Stimulated activated CD8-positive, alpha-beta memory T cell treated with anti-CD3 and anti-CD28 coated beads, Interleukin-15, amount 100 ng/mL, for 24 hours (primary cell): ENCODE results near the gene CTR9.
"Not testable (repeated sequence)": the region's sequence is repeated elsewhere in the genome, so short reads cannot be mapped to it uniquely, and the experiment has no call there.

Experiments used
- DNase-seq: peaks from one replicate; pipeline ENCODE4 v3.0.0-alpha.2; 2020; ENCODE audit warnings: low read depth

Gene CTR9

GRCh38 chr11:10822491-10822890 is 71.4 kb downstream of the CTR9 start:
- DNase-seq, result not testable (repeated sequence)

- no peak for DNase-seq
Observed at GRCh38 chr11:10823152-10823579, 72.1 kb downstream of the CTR9 start.

- DNase-seq, result no peak
Observed at GRCh38 chr11:10824888-10825287, 73.8 kb downstream of the CTR9 start.

- no peak for DNase-seq
Observed at GRCh38 chr11:10828402-10828801, 77.4 kb downstream of the CTR9 start.

GRCh38 chr11:10829139-10829538 is 78.1 kb downstream of the CTR9 start:
- DNase-seq, result no peak
